Parathyroid adenoma (tissue), 2 donors: ENCODE data around the gene MAVS.

ENCODE experiments used
- H2AFZ ChIP-seq: fragments of 300-600 bp; sonication (generic); one replicate; pipeline ENCODE4 v1.7.0; 2017; ENCODE audit warnings: antibody characterized with exemption, mild to moderate bottlenecking
- H3K27ac ChIP-seq: fragments of 300-600 bp; sonication (generic); one replicate; pipeline ENCODE4 v1.7.0; 2017
- H3K27me3 ChIP-seq: fragments of 300-600 bp; sonication (generic); one replicate; pipeline ENCODE4 v1.7.0; 2017; ENCODE audit warnings: low read length; ENCODE audit not compliant: control insufficient read depth, insufficient read depth
- H3K36me3 ChIP-seq: fragments of 300-600 bp; sonication (generic); one replicate; pipeline ENCODE4 v1.7.0; 2017; ENCODE audit warnings: low read length; ENCODE audit not compliant: control insufficient read depth, insufficient read depth
- H3K4me1 ChIP-seq: fragments of 300-600 bp; sonication (generic); one replicate; pipeline ENCODE4 v1.7.0; 2017; ENCODE audit warnings: control low read depth
- H3K4me2 ChIP-seq: fragments of 300-600 bp; sonication (generic); one replicate; pipeline ENCODE4 v1.7.0; 2017; ENCODE audit warnings: low read length
- H3K4me3 ChIP-seq: fragments of 300-600 bp; sonication (generic); one replicate; pipeline ENCODE4 v1.7.0; 2017; ENCODE audit warnings: low read depth, low read length
- H3K79me2 ChIP-seq: fragments of 300-600 bp; sonication (generic); one replicate; pipeline ENCODE4 v1.7.0; 2017; ENCODE audit warnings: control low read depth
- H3K9ac ChIP-seq: fragments of 300-600 bp; sonication (generic); one replicate; pipeline ENCODE4 v1.7.0; 2017; ENCODE audit warnings: mild to moderate bottlenecking
- H3K9me3 ChIP-seq: fragments of 300-600 bp; sonication (generic); one replicate; pipeline ENCODE4 v1.7.0; 2017; ENCODE audit warnings: low read length; ENCODE audit not compliant: control insufficient read depth
- CTCF ChIP-seq: fragments of 300-600 bp; sonication (generic); IDR thresholded peaks from one replicate; pipeline ENCODE4 v1.7.0; 2017; ENCODE audit warnings: antibody characterized with exemption, mild to moderate bottlenecking
- donor health status: primary hyperparathyroidism.

MAVS gene

GRCh38 chr20:3916364-3916763 is 69.7 kb downstream of the MAVS start:
- Histone ChIP-seq H3K4me3 (no peak overlapping the region), H3K27ac (no peak overlapping the region), H3K36me3 (no peaks in the 10 kb centered on the region), H3K4me1 (no peaks in the 10 kb centered on the region), H3K79me2 (peaks cover 22% of the 10 kb centered on the region), H3K27me3 (no peaks in the 10 kb centered on the region), H3K4me2 (no peak overlapping the region), H2AFZ (no peak overlapping the region), H3K9ac (no peak overlapping the region), H3K9me3 (no peaks in the 10 kb centered on the region)
- TF ChIP-seq CTCF: no peak

GRCh38 chr20:3919352-3919751 is 72.7 kb downstream of the MAVS start:
- H3K36me3 ChIP-seq: no peaks in the 10 kb centered on the region
- H3K27me3 ChIP-seq: no peaks in the 10 kb centered on the region
- no peak for TF ChIP-seq CTCF
- H2AFZ ChIP-seq: no peak overlapping the region
- H3K27ac ChIP-seq: no peak overlapping the region
- H3K4me3 ChIP-seq: no peak overlapping the region
- H3K79me2 ChIP-seq: peaks cover 19% of the 10 kb centered on the region
- H3K9me3 ChIP-seq: no peaks in the 10 kb centered on the region
- H3K4me1 ChIP-seq: no peaks in the 10 kb centered on the region
- no peak overlapping the region for H3K9ac ChIP-seq
- H3K4me2 ChIP-seq: no peak overlapping the region

GRCh38 chr20:3922223-3922982 is 75.8 kb downstream of the MAVS start:
- Histone ChIP-seq H2AFZ (no peak overlapping the region), H3K4me3 (no peak overlapping the region), H3K27ac (no peak overlapping the region), H3K9ac (no peak overlapping the region), H3K27me3 (no peaks in the 10 kb centered on the region), H3K4me2 (no peak overlapping the region), H3K9me3 (no peaks in the 10 kb centered on the region), H3K36me3 (no peaks in the 10 kb centered on the region), H3K79me2 (peaks cover 5% of the 10 kb centered on the region), H3K4me1 (no peaks in the 10 kb centered on the region)
- TF ChIP-seq CTCF: no peak

GRCh38 chr20:3922983-3923339 is 76.3 kb downstream of the MAVS start:
- H3K4me3 ChIP-seq: no peak overlapping the region
- no peak overlapping the region for H3K27ac ChIP-seq

More at GRCh38 chr20:3922983-3923339, 76.3 kb downstream of the MAVS start:
- H3K4me1 ChIP-seq: no peaks in the 10 kb centered on the region
- H3K79me2 ChIP-seq: peaks cover 5% of the 10 kb centered on the region
- no peak for TF ChIP-seq CTCF
- H3K27me3 ChIP-seq: no peaks in the 10 kb centered on the region
- no peak overlapping the region for H3K9ac ChIP-seq
- H3K9me3 ChIP-seq: no peaks in the 10 kb centered on the region
- H3K4me2 ChIP-seq: no peak overlapping the region
- H3K36me3 ChIP-seq: no peaks in the 10 kb centered on the region
- no peak overlapping the region for H2AFZ ChIP-seq
